Muscle of arm (tissue), 12 donors: ENCODE results near the gene KRTAP5-11. TPM values are rescaled to one million over a fixed set of nuclear protein-coding genes. Genes with fewer than 3 reads are reported as not detected.
"Not testable (repeated sequence)": the region's sequence is repeated elsewhere in the genome, so short reads cannot be mapped to it uniquely, and the experiment has no call there.

Experiments
- DNase-seq: peaks from one replicate; pipeline ENCODE4 v3.0.0-alpha.2; 2013
- polyA plus RNA-seq, 12 donors: library from polyadenylated mRNA; unstranded; fragments of 120-200 nt; gene quantifications; one replicate each; pipeline ENCODE4 v1.2.1, GENCODE V29; 2013; ENCODE audit not compliant: insufficient read length in 12 of 12

Gene KRTAP5-11
- polyA plus RNA-seq, 12 donors, result not detected

GRCh38 chr11:71581826-71582225 lies 849 bp downstream of the KRTAP5-11 start:
- DNase-seq, result no peak

DNA sequence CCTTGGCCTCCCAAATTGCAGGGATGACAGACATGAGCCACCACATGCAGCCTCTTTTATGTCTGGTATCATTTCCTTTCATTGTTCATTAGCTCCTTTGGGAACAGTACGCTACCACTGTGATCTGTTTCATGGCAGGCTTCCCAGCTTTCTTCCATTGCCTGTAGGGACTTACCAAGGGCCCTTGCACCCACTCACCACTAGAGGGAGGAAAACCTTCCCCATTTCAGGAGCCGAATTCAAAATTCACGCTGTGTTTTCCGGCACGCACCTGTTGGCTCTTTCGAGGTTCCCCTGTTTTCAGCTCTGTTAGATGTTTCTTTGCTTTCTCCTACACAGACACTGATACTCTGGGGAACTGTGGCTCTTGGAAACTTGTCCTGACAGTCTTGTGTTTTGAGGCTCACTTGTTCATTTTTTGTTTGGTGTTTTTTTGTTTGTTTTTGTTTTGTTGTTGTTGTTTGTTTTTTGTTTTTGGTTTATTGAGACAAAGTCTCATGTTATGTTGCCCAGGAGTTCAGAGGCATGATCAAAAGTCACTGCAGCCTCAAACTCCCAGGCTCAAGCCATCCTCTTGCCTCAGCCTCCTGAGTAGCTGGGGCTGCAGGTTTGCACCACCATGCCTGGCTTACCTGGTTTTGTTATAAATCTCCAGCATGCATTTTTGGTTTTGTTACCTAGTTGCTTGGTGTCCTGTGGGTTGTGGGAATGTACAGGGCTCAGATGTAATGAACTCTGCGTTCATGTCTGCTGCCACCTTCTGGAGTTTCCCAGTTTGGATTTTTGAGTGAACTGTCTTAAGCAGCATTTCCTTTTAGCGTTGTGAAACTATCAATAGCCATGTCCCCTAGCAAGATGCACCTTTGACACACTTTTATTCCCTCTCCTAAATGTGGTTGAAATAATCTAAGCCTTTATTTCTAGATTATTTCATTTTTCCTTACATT lies 2.3 kb downstream of the KRTAP5-11 start:
- peak; percentile 31 for DNase-seq

GRCh38 chr11:71579513-71579912 lies 3.2 kb downstream of the KRTAP5-11 start:
- DNase-seq, result not testable (repeated sequence)

- no peak for DNase-seq
These were observed 5.1 kb downstream of the KRTAP5-11 start for GRCh38 chr11:71577469-71578004.

DNA sequence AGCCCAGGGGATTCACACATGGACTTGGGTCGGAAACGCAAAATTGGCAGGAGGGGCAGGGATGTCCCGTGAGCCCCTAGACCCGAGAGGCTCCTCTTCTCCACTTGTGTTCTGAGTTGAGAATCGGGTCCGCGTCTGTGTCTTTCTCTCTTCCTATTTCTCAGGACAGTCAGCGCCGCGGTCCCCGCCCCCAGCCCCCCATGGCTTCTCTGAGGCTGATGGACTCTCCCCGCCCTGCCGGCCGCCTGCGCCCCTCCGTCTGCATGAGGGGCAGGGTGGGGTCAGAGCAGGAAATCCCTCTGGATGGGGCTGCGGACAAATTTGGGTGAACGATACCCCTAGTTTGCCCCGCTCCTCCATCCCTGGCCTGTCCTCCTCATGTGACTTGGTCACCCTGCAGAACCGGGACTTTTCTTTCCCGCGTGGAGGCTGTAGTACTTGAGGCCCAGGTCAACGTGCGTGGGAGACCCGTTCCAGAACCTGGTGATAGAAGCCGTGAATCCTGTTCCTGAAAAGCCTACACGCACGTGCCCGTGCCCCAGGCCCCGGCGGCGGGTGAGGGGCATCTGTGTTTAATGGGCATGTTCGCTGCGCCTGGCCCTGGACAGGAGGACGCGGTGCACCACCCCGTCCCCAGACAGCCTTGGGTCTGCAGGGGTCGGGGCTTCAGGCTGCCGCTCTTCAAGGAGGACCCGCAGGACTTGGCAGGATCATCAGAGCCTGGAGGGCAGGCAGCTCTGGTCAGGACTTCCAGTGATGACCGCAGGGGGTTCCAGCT lies 5.8 kb downstream of the KRTAP5-11 start:
- not testable (repeated sequence) for DNase-seq

DNA sequence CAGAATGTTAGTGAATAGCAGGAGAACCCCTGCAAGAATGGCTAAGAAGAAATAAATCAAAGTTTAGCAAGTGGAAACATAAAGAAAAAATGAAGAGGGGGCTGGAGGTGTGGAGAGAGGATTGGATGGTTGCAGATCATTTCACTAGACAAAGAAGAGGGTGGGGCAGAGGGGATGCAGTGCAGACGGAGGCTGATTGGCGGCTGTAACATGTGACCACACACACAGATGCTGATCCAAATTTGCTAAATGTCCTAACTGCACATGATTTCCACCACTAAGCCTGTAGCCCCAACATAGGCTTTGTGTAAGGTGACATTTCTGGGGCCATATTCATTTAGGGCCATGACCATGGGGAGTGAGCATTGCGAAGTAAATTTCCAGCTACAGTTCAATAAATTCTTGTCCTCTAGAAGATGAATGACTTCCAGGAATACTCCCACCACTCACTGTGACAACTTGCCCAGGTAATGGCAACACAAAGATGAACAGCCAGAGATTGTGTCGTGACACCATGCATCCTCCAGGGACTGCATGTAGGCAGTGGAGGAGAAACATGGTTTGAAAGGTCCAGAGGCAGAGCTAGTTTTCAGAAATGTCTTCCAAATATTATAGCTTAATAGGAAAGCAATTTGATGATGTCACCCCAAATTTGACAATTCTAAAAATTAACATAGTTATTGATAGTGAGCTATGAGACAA lies 6.8 kb downstream of the KRTAP5-11 start:
- no peak for DNase-seq

DNA sequence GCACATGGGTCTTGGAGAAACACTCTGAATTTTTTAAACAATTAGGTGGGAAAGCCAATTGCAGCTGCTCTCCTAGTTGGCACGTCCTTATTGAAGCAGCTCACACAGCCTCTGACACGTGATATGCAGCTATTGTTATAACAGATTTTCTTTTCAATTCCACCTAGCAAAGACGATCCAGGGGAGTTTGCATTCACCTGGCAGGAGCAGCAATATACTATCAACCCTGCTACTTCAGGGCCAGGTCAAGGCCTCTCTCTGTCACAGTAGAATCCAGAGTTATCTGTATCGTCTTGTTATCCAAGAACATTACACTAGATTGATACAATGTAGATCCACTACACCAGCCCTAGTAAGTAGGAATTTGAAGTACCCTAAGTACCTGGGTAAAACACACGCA lies 8.3 kb downstream of the KRTAP5-11 start:
- no peak for DNase-seq

DNA sequence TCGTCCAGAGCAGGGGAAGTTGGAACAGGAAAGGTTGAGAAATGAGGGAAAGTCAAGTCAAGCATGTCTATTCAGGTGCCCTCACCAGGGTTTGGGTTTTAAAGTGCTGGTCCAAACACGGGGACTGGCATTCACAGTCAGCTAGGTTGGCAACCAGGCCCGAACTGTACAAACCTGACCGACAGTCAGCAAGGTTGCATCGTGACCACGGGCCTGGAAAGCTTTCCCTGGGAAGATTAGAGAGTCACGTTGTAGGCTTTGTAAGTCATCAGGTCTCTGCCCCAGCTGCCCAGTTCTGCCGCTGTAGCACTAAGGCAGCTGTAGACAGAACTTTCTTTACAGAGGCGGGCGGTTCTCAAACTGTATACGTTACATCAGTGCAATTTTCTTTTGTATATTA lies 9.9 kb downstream of the KRTAP5-11 start:
- DNase-seq, result no peak

DNA sequence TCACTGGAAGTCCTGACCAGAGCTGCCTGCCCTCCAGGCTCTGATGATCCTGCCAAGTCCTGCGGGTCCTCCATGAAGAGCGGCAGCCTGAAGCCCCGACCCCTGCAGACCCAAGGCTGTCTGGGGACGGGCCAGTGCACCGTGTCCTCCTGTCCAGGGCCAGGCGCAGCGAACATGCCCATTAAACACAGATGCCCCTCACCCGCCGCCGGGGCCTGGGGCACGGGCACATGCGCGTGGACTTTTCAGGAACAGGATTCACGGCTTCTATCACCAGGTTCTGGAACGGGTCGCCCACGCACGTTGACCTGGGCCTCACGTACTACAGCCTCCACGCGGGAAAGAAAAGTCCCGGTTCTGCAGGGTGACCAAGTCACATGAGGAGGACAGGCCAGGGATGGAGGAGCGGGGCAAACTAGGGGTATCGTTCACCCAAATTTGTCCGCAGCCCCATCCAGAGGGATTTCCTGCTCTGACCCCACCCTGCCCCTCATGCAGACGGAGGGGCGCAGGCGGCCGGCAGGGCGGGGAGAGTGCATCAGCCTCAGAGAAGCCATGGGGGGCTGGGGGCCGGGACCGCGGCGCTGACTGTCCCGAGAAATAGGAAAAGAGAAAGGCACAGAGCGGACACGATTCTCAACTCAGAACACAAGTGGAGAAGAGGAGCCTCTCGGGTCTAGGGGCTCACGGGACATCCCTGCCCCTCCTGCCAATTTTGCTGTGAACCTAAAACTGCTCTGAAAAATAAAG lies 11.4 kb downstream of the KRTAP5-11 start:
- not testable (repeated sequence) for DNase-seq

- DNase-seq, result peak; percentile 19
These were observed 13.8 kb downstream of the KRTAP5-11 start for GRCh38 chr11:71568704-71569349.

DNA sequence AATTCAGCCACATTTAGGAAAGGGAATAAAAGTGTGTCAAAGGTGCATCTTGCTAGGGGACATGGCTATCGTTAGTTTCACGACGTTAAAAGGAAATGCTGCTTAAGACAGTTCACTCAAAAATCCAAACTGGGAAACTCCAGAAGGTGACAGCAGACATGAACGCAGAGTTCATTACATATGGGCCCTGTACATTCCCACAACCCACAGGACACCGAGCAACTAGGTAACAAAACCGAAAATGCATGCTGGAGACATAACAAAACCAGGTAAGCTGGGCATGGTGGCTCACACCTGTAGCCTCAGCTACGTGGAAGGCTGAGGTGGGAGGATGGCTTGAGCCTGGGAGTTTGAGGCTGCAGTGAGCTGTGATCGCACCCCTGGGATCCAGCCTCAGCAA lies 15.0 kb downstream of the KRTAP5-11 start:
- not testable (repeated sequence) for DNase-seq

DNA sequence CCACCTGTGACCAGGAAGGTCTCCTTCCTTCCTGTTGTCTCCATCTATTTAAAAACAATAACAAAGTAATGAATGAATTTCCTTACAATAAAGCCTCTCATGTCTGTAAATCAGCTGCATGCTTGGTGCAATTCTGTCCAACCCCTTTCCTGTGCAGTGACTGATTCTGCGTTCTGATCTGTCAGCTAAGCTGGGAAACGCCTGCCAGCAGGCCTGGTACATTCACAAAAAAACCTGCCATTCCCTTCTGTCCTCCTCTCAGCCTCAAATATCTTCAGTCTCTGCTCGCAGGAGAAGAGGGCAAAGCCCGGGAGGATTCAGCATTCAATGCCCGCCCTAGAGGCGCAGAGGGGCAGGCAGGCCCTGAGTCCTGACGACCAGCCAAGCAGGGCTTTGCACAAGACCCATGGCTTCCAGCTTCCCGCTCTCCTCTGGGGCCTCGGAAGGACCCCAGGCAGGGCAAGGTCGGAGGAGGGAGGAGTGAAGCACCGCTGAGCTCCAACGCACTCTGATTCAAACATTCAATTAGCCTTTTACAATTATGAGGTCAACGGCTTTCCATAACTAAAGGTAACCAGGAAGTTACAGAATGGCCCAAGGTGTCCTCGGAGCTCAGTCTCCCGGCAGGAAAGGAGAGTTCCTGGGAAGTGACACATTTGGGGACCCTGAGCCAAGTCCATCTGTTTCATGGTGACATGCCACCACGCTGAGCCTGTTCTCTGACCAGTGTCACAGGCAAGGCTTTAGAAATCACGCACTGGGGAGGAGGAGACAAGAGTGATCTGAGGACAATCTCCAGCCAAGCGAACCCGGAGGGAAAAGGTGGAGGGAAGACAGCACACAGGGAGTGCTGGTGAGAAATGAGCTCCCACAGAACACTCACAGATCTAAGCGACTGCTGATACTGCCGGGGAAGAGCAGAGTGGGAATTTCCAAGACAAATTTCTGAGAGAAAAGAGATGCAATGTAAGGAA lies 15.8 kb downstream of the KRTAP5-11 start:
- not testable (repeated sequence) for DNase-seq

DNA sequence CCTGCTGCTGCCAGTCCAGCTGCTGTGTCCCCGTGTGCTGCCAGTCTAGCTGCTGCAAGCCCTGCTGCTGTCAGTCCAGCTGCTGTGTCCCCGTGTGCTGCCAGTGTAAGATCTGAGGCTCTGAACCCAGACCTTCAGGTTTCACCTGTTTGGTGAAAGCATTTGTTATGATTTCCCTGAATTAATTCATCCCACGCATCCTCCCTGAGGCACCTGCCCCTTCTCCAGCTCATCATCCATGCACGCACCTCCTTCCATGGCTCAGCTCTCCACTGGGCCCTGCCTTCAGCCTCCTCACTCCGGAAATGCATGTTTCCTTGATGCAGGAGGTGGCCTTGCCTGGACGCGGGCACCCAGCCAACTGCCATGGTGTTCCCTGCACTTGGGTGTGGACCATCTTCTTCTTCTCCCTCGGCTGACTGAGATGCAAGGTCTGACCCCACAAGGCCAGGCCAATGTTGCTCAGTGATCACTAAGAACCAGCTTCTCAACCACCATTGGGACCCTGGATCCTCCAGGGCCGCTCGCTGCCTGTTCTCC lies 16.5 kb downstream of the KRTAP5-11 start:
- DNase-seq, result no peak

DNA sequence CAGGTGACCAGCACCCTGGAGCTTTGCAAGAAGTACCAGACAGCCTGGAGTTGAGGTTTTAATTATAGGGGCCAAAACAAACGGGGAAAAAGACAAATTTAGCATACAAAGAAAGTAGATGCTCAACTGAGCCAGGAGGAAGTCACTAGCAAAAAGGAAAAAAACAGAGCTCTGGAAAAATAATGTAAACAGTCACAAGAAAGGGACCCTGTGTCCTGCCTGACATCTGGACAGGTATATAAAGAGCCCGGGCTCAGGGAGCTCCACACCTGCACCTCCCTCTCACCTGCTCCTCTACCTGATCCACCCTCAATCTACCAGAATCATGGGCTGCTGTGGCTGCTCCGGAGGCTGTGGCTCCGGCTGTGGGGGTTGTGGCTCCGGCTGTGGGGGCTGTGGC lies 17.4 kb downstream of the KRTAP5-11 start, which contains the start of gene KRTAP5-10:
KRTAP5-10 (plus strand) TSS at position 301 of the 400 bp plus-strand sequence; CDS start at position 326, 25 bp downstream.
- DNase-seq, result no peak

- no peak for DNase-seq
These were observed 18.2 kb downstream of the KRTAP5-11 start for GRCh38 chr11:71564430-71564829.

- peak; percentile 12 for DNase-seq
These were observed 19.3 kb downstream of the KRTAP5-11 start for GRCh38 chr11:71563406-71563805.

DNA sequence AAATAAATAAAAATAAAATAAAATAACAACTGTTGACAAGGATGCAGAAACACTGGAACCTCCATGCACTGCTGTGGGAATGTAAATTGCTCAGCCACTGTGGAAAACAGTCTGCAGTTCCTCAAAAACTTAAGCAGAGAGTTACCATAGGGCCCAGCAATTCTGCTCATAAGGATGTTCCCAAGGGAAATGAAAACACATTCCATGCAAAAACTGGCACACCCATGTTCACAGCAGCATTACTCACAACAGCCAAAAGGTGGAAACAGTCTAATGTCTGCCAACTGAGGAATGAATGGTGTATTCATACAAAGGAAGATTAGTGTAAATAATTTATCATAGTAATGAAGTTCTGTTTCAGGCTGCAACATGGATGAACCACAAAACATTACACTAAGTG lies 20.6 kb downstream of the KRTAP5-11 start:
- DNase-seq, result no peak

GRCh38 chr11:71558996-71559395 lies 23.7 kb downstream of the KRTAP5-11 start:
- no peak for DNase-seq

GRCh38 chr11:71557257-71557656 lies 25.4 kb downstream of the KRTAP5-11 start:
- no peak for DNase-seq
